DND-41 (cell line): ENCODE results near the gene RPH3AL.

Experiments
- ATAC-seq: fragments of 200-7000 bp; cut with Tn5 transposase; 3 replicates; pipeline ENCODE4 v1.9.1; 2021; ENCODE audit warnings: low read depth; ENCODE audit not compliant: insufficient read depth
- DNase-seq: peaks from one replicate; pipeline ENCODE4 v3.0.0-alpha.2; 2020
- H2AFZ ChIP-seq: 2 replicates; pipeline ENCODE4 v1.6.0; 2012; ENCODE audit warnings: low read depth, low read length
- H3K27ac ChIP-seq: 2 replicates; pipeline ENCODE4 v1.5.1; 2012; ENCODE audit warnings: low read length, inconsistent platforms
- H3K27me3 ChIP-seq: fragments of 200-600 bp; sonication (generic); 2 replicates; pipeline ENCODE4 v1.6.0; 2012; ENCODE audit warnings: low read length, mild to moderate bottlenecking, inconsistent platforms; ENCODE audit not compliant: insufficient read depth, poor library complexity
- H3K36me3 ChIP-seq: 2 replicates; pipeline ENCODE4 v1.5.1; 2012; ENCODE audit warnings: low read length, inconsistent platforms; ENCODE audit not compliant: insufficient read depth
- H3K4me1 ChIP-seq: 2 replicates; pipeline ENCODE4 v1.5.1; 2012; ENCODE audit warnings: mild to moderate bottlenecking, low read length; ENCODE audit not compliant: insufficient read depth
- H3K4me2 ChIP-seq: 2 replicates; pipeline ENCODE4 v1.6.0; 2012; ENCODE audit warnings: mild to moderate bottlenecking, moderate library complexity, low read length, inconsistent platforms; ENCODE audit not compliant: insufficient read depth
- H3K4me3 ChIP-seq, 2 experiments: fragments of 200-600 bp in 1 of 2; shearing (Covaris generic) in 1 of 2; 2 replicates each; pipeline ENCODE4 v1.5.1; 2012 to 2016; ENCODE audit warnings: inconsistent platforms in 2 of 2, low read length in 2 of 2, mild to moderate bottlenecking in 2 of 2, low read depth in 1 of 2, moderate library complexity in 1 of 2
- H3K79me2 ChIP-seq: 2 replicates; pipeline ENCODE4 v1.6.0; 2012; ENCODE audit warnings: low read length, inconsistent platforms; ENCODE audit not compliant: insufficient read depth
- H3K9ac ChIP-seq: 2 replicates; pipeline ENCODE4 v1.6.0; 2012; ENCODE audit warnings: low read depth, mild to moderate bottlenecking, inconsistent platforms, low read length, moderate library complexity
- H3K9me3 ChIP-seq: 2 replicates; pipeline ENCODE4 v1.5.1; 2012; ENCODE audit warnings: low read length, moderate library complexity, mild to moderate bottlenecking, inconsistent platforms; ENCODE audit not compliant: insufficient read depth, severe bottlenecking
- H4K20me1 ChIP-seq: 2 replicates; pipeline ENCODE4 v1.6.0; 2012; ENCODE audit warnings: low read length; ENCODE audit not compliant: insufficient read depth
- EZH2 ChIP-seq: IDR thresholded peaks from 3 replicates; pipeline ENCODE4 v1.6.1; 2012; ENCODE audit warnings: borderline replicate concordance, low read depth, mild to moderate bottlenecking, moderate library complexity, low read length, inconsistent platforms; ENCODE audit not compliant: severe bottlenecking
- TF ChIP-seq, protein P1 (sequence below): IDR thresholded peaks from 2 replicates; pipeline ENCODE4 v1.5.1; 2012; ENCODE audit warnings: borderline replicate concordance, low read length, moderate library complexity, mild to moderate bottlenecking; ENCODE audit not compliant: poor library complexity, severe bottlenecking; ENCODE audit errors: extremely low read depth

The RPH3AL gene

DNA sequence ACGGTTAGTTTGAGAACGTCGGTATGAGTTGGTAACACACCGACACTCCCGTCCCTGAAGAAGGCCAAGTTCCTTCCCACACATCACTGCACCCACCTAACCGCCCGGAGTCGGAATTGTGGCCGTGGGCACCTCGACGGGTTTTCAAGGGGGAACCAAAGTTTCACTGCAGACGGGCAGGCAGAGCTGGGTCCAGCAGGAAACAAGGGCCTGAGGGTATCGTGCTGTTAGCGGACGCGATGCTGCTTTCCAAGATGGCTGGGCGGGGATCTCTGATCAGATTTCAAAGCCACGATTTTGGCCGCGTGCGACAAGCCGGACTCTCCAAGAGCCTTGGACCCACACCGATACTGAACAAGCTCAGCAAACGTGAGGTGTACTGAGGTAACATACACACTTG lies 88.8 kb downstream of the RPH3AL start:
- Histone ChIP-seq H4K20me1 (no peaks in the 10 kb centered on the region), H3K4me1 (no peaks in the 10 kb centered on the region), H3K9ac (no peak overlapping the region), H2AFZ (no peak overlapping the region), H3K9me3 (no peaks in the 10 kb centered on the region), H3K27me3 (peaks cover 3% of the 10 kb centered on the region), H3K27ac (no peak overlapping the region), H3K4me2 (no peak overlapping the region), H3K4me3 (no peak overlapping the region), H3K36me3 (no peaks in the 10 kb centered on the region), H3K79me2 (no peaks in the 10 kb centered on the region)
- TF ChIP-seq, protein P1, sequence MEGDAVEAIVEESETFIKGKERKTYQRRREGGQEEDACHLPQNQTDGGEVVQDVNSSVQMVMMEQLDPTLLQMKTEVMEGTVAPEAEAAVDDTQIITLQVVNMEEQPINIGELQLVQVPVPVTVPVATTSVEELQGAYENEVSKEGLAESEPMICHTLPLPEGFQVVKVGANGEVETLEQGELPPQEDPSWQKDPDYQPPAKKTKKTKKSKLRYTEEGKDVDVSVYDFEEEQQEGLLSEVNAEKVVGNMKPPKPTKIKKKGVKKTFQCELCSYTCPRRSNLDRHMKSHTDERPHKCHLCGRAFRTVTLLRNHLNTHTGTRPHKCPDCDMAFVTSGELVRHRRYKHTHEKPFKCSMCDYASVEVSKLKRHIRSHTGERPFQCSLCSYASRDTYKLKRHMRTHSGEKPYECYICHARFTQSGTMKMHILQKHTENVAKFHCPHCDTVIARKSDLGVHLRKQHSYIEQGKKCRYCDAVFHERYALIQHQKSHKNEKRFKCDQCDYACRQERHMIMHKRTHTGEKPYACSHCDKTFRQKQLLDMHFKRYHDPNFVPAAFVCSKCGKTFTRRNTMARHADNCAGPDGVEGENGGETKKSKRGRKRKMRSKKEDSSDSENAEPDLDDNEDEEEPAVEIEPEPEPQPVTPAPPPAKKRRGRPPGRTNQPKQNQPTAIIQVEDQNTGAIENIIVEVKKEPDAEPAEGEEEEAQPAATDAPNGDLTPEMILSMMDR = no peak
- no peak for TF ChIP-seq EZH2
- DNase-seq (no peak), ATAC-seq (no peak)

DNA sequence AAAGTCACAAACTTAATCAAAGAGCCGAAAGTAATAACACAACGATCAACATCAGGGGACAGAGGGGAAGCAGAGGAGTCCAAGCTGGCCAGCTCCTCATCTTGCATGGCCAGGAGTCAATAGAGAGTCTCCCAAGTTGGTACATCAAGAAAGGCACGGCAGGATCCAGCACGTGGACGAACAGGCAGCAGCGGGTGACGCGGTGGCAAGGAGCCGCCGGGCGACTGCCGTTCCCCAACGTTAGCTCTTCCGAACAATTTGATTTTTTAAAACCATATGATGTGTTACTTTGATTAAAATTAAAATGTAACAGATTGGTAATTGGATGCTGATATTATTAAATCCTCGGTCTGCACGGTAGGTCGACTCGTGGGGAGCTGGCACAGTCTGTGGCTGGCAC lies 89.3 kb downstream of the RPH3AL start:
- H3K4me2 ChIP-seq = no peak overlapping the region
- no peak overlapping the region for H3K27ac ChIP-seq
- no peaks in the 10 kb centered on the region for H3K79me2 ChIP-seq
- no peak overlapping the region for H2AFZ ChIP-seq
- H3K36me3 ChIP-seq = no peaks in the 10 kb centered on the region
- H3K4me1 ChIP-seq = no peaks in the 10 kb centered on the region
- no peak for TF ChIP-seq EZH2
- TF ChIP-seq, protein P1 = no peak
- no peak overlapping the region for H3K9ac ChIP-seq
- peaks cover 3% of the 10 kb centered on the region for H3K27me3 ChIP-seq
- DNase-seq (no peak), ATAC-seq (no peak)
- no peak overlapping the region for H3K4me3 ChIP-seq
- no peaks in the 10 kb centered on the region for H3K9me3 ChIP-seq
- no peaks in the 10 kb centered on the region for H4K20me1 ChIP-seq

DNA sequence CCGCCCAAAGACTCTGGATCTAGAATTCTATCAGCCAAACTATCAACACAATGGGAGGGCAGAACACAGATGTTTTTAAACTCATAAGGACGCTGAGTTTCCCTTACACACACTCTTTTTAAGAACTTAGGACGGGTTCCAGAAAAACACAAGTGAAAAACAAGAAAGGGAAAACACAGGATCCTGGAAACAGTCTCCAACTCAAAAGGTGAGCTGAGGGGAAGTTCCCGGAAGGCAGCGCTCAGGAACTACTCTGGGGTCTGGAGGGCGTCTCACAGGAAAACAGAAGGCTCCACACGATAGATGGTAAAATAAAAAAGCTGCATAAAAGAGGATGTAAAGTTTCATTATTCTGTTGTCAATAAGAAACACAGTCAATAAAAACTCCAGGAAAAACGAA lies 91.0 kb downstream of the RPH3AL start:
- TF ChIP-seq EZH2 = no peak
- TF ChIP-seq, protein P1 = no peak
- H3K36me3 ChIP-seq = no peaks in the 10 kb centered on the region
- H3K4me1 ChIP-seq = no peaks in the 10 kb centered on the region
- no peak overlapping the region for H3K9ac ChIP-seq
- H3K4me3 ChIP-seq = no peak overlapping the region
- no peaks in the 10 kb centered on the region for H4K20me1 ChIP-seq
- ATAC-seq (no peak), DNase-seq (no peak)
- H3K27me3 ChIP-seq = peaks cover 3% of the 10 kb centered on the region
- H3K9me3 ChIP-seq = no peaks in the 10 kb centered on the region
- no peak overlapping the region for H3K4me2 ChIP-seq
- no peak overlapping the region for H3K27ac ChIP-seq
- no peaks in the 10 kb centered on the region for H3K79me2 ChIP-seq
- H2AFZ ChIP-seq = no peak overlapping the region

DNA sequence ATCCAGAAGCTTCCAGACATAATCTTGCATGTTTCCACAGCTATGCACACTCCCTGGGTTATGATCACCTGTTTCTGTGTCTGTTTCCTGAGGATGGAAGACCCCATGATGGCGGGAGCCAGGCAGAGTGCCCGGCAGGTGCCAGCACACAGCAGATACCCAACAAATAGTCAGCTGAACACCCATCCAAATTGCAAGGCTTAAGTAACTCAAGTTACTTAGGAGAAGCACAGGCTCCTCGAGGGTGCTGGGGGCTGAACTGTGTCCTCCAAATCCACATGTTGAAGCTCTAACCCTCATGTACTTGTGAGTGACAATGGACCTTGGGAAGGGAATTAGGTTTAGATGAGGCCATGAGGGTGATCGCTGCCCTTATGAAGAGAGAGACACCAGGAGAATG lies 91.7 kb downstream of the RPH3AL start:
- Histone ChIP-seq H3K4me3 (no peak overlapping the region), H4K20me1 (no peaks in the 10 kb centered on the region), H3K4me2 (no peak overlapping the region), H3K36me3 (no peaks in the 10 kb centered on the region), H3K27me3 (peaks cover 3% of the 10 kb centered on the region), H3K79me2 (no peaks in the 10 kb centered on the region), H3K9ac (no peak overlapping the region), H3K9me3 (no peaks in the 10 kb centered on the region), H2AFZ (no peak overlapping the region), H3K27ac (no peak overlapping the region), H3K4me1 (no peaks in the 10 kb centered on the region)
- TF ChIP-seq, protein P1 = no peak
- no peak for TF ChIP-seq EZH2
- ATAC-seq (no peak), DNase-seq (no peak)
